Measurements from ENCODE around the gene OR8S1. TPM values are rescaled to one million over a fixed set of nuclear protein-coding genes. Genes with fewer than 3 reads are reported as not detected.

OR8S1 gene
- total RNA-seq: not detected in 2 replicates

DNA sequence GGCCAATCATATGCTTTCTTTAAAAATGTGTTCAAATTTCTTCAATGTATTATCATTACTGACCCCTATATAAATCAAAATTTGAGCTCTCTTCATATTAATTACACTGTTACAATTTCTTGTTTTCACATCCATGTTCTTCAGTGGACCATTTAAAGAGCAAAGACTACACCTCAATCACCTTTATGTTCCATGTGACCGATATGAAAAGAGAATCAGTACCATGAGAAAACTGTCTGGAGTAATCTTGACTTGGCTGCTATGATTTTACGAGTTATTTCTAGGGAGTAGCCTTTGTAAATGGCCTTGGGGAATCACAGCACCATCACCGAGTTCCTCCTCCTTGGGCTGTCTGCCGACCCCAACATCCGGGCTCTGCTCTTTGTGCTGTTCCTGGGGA is at the start of gene OR8S1:
Gene OR8S1 (plus strand): TSS at position 301 of the 400 bp plus-strand sequence. CDS start 0 bp downstream, at position 301.

GRCh38 chr12:48482198-48482597 is 43.2 kb upstream of the OR8S1 start, which contains the start of gene C12orf54:
C12orf54 (plus strand) TSS chr12:48482498; CDS start chr12:48483297, 799 bp downstream.

GRCh38 chr12:48569946-48570345 is 44.5 kb downstream of the OR8S1 start, which contains the start of gene LALBA:
LALBA (minus strand) TSS chr12:48570046; CDS start chr12:48570020, 26 bp downstream.

Other genes with a start within 250 kb of the OR8S1 start
- 4.2 and 5.6 TPM in 2 replicates for gene ZNF641, start 174.7 kb upstream of the OR8S1 start, total RNA-seq
- gene ANP32D, start 53.1 kb upstream of the OR8S1 start, total RNA-seq: not detected in 2 replicates
- gene C12orf54, start 43.1 kb upstream of the OR8S1 start, total RNA-seq: not detected in 2 replicates
- gene LALBA, start 44.4 kb downstream of the OR8S1 start, total RNA-seq: not detected in 2 replicates
- gene KANSL2, start 156.6 kb downstream of the OR8S1 start, total RNA-seq: 45.1 and 50.1 TPM in 2 replicates
- 20.7 and 26.3 TPM in 2 replicates for gene CCNT1, start 191.1 kb downstream of the OR8S1 start, total RNA-seq